Measurements from ENCODE around the gene PRDM11.

Gene PRDM11

DNA sequence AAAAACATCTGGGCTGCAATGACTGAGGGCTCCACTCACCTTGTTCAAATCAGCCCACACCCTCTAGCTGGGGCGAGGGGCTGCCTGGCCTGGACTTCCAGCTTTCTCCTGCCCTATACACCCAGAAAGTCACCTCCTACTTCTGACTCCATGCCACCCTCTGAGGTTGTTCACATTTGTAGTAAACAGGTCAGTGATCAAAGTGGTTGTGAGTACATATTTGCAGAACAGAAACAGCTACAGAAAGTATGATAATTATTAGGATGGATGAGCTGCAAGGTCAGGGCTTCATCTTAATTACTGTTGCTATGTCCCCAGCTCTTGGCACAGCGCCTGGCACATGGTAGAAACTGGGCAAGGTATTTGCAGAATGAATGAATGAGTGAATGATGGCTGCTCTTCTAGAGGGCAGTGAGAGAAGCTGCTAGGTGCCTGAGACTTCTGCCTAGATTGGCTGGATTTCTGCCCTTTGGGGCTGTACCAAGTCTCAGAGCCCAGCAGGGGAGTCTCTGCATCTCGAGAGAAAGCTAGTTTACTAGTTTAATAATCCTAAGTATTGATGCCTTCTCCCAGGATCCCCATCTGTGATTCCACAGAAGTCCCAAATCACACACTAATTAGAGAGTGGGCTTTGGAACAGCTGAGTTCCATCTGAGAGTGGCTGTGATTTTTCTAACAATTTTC lies 103.7 kb downstream of the PRDM11 start:
- Histone ChIP-seq H3K36me3 (ENCODE audit: control insufficient read depth, insufficient read depth, low read length) (no peaks in the 10 kb centered on the region), H3K9me3 (ENCODE audit: control insufficient read depth, insufficient read depth, low read length) (no peaks in the 10 kb centered on the region), H3K27ac (ENCODE audit: low read length) (no peak overlapping the region), H3K4me3 (ENCODE audit: low read length) (no peak overlapping the region), H3K27me3 (ENCODE audit: control insufficient read depth, insufficient read depth, low read length) (no peaks in the 10 kb centered on the region), H3K4me1 (ENCODE audit: control insufficient read depth, insufficient read depth, low read length) (peaks cover 3% of the 10 kb centered on the region; the same call in 1 of the 2 replicates)
- no CpG with 5 or more reads among the region's 3 CpGs for WGBS (ENCODE audit: insufficient coverage, insufficient read length)
- DNase-seq (ENCODE audit: low read depth, low spot score): no peak

DNA sequence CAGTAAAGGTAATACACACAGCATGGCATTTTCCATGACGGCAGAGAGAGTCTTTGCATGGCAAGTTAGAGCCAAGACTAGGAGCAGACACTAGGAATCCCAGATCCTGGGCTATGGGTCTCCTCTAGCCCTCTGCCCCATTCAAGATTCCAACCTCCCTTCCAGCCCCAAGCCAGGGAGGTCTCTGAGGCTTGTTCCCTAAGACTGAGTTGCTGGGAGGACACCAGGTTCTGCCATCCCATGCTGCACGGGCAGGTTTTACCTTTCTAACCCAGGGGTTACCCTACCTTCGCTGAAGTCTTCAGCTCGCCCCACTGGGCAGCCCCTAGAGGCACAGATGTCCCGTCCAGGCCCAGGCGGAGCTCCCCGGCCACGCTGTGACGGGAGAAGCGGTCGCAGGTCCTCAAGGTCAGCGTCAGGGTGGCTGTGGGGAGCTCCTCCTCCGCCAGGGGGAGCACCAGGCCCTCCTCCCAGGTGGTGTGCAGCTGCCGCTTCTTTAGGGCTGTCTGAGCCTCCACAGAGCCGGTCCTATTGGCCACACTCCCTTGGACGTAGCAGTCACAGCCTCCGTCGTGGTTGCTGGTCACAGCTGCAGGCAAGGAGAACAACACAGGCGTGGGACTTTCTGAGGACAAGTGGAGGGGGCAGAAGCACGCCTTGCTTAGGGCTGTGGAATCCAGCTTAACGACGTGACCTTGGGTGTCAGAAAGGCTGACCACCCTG lies 105.9 kb downstream of the PRDM11 start:
- DNase-seq (ENCODE audit: low read depth, low spot score): peak; percentile 73
- peaks cover 3% of the 10 kb centered on the region; the same call in 1 of the 2 replicates for H3K4me1 ChIP-seq (ENCODE audit: control insufficient read depth, insufficient read depth, low read length)

DNA sequence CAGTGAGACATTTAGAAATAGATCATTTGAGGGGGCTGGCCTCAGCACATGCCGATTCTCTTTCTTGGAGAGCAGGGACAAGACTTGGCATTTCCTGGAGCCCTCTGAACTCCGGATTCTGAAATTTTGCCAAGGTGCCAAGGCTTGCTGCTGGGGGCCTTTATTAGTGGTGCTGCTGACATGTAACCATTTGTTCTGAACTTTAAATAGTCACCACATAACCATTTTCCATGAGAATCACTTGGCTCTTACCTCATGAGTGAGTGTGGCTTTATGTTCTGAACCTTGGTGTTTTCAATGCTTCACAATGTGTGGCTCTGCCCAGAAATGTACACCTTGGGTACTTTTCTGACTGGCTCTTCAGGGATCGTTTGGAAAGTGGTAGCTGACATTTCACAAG lies 106.4 kb downstream of the PRDM11 start:
- WGBS (ENCODE audit: insufficient coverage, insufficient read length): no CpG with 5 or more reads among the region's 3 CpGs
- Histone ChIP-seq H3K9me3 (ENCODE audit: control insufficient read depth, insufficient read depth, low read length) (no peaks in the 10 kb centered on the region), H3K36me3 (ENCODE audit: control insufficient read depth, insufficient read depth, low read length) (no peaks in the 10 kb centered on the region), H3K4me1 (ENCODE audit: control insufficient read depth, insufficient read depth, low read length) (peaks cover 3% of the 10 kb centered on the region; the same call in 1 of the 2 replicates), H3K27ac (ENCODE audit: low read length) (no peak overlapping the region), H3K27me3 (ENCODE audit: control insufficient read depth, insufficient read depth, low read length) (no peaks in the 10 kb centered on the region), H3K4me3 (ENCODE audit: low read length) (no peak overlapping the region)
- DNase-seq (ENCODE audit: low read depth, low spot score): no peak

More for the DNA sequence above, 105.9 kb downstream of the PRDM11 start:
- Histone ChIP-seq H3K36me3 (ENCODE audit: control insufficient read depth, insufficient read depth, low read length) (no peaks in the 10 kb centered on the region), H3K9me3 (ENCODE audit: control insufficient read depth, insufficient read depth, low read length) (no peaks in the 10 kb centered on the region), H3K4me3 (ENCODE audit: low read length) (no peak overlapping the region), H3K27ac (ENCODE audit: low read length) (no peak overlapping the region), H3K27me3 (ENCODE audit: control insufficient read depth, insufficient read depth, low read length) (no peaks in the 10 kb centered on the region)
- WGBS (ENCODE audit: insufficient coverage, insufficient read length): no CpG with 5 or more reads among the region's 22 CpGs

DNA sequence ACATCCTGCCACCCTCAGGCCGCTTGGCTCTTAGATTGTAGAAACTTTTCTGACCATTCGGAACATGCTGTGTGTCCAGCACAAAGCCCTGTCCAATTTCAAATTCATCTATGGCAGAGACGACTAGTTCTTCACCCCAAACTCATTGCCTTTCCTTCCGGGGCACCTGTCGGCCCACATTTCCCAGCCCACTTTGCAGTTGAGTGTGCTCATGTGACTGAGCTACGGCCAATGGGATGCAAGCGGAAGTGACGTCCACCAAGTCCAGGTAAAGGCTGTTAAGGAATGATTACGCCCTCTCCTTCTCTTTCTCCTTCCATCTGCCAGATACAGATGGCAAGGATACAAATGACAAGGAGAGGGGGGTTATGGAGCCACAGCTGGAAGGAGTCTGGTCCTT lies 107.2 kb downstream of the PRDM11 start:
- Histone ChIP-seq H3K9me3 (ENCODE audit: control insufficient read depth, insufficient read depth, low read length) (no peaks in the 10 kb centered on the region), H3K4me3 (ENCODE audit: low read length) (no peak overlapping the region), H3K4me1 (ENCODE audit: control insufficient read depth, insufficient read depth, low read length) (peaks cover 3% of the 10 kb centered on the region; the same call in 1 of the 2 replicates), H3K27ac (ENCODE audit: low read length) (no peak overlapping the region), H3K27me3 (ENCODE audit: control insufficient read depth, insufficient read depth, low read length) (no peaks in the 10 kb centered on the region), H3K36me3 (ENCODE audit: control insufficient read depth, insufficient read depth, low read length) (no peaks in the 10 kb centered on the region)
- whole genome bisulfite sequencing (ENCODE audit: insufficient coverage, insufficient read length): no CpG with 5 or more reads among the region's 9 CpGs
- DNase-seq (ENCODE audit: low read depth, low spot score): no peak

DNA sequence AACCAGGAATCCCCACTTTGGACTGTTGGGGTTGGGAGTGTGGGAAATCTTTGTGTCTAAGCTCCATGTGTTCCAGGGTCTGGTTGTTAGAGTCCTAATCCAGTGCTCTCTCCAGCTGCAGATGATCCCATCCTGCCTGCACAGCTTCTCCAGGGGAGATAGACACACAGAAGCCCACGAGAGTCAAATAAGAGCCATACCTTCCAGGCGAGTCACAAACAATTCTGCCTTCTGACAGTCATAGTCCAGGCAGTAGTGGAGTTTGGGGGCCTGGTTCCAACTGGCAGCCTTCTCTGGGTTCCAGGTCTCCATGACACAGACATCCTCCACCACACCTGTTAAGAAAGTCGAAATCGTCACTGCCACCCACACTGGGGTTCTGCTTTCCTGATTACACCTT lies 107.6 kb downstream of the PRDM11 start:
- no peaks in the 10 kb centered on the region for H3K36me3 ChIP-seq (ENCODE audit: control insufficient read depth, insufficient read depth, low read length)
- WGBS (ENCODE audit: insufficient coverage, insufficient read length): no CpG with 5 or more reads among the region's 4 CpGs
- no peak overlapping the region for H3K4me3 ChIP-seq (ENCODE audit: low read length)
- no peak overlapping the region for H3K27ac ChIP-seq (ENCODE audit: low read length)
- H3K9me3 ChIP-seq (ENCODE audit: control insufficient read depth, insufficient read depth, low read length): no peaks in the 10 kb centered on the region
- no peaks in the 10 kb centered on the region for H3K27me3 ChIP-seq (ENCODE audit: control insufficient read depth, insufficient read depth, low read length)
- peaks cover 3% of the 10 kb centered on the region; the same call in 1 of the 2 replicates for H3K4me1 ChIP-seq (ENCODE audit: control insufficient read depth, insufficient read depth, low read length)
- no peak for DNase-seq (ENCODE audit: low read depth, low spot score)

DNA sequence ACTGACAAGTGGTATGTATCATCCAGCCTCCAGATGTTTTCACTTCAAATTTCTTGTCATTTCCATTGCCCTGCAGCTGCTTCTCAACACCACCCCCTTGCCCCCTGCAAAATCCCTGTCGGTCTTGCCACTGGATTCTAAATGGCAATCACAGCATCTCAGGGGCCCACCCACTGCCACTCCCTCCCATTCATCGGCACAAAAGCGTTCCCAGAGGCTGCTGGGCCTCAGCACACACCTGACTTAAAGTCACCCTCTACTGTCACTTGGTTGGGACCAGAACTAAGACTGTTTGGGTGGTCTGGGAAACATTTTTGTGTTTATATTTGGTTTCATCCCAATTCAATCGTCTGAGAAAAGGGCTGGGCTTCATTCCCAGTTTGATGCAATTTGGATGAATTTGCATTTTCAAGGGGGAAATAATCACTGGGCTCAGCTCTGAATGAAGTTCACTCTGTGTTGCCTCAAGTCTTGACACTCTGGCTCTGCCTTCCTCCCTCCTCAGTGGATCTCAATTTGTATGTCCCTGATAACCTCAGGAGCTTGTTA lies 112.6 kb downstream of the PRDM11 start:
- Histone ChIP-seq H3K27ac (ENCODE audit: low read length) (no peak overlapping the region), H3K27me3 (ENCODE audit: control insufficient read depth, insufficient read depth, low read length) (no peaks in the 10 kb centered on the region), H3K4me3 (ENCODE audit: low read length) (no peak overlapping the region), H3K4me1 (ENCODE audit: control insufficient read depth, insufficient read depth, low read length) (no peaks in the 10 kb centered on the region), H3K9me3 (ENCODE audit: control insufficient read depth, insufficient read depth, low read length) (no peaks in the 10 kb centered on the region), H3K36me3 (ENCODE audit: control insufficient read depth, insufficient read depth, low read length) (no peaks in the 10 kb centered on the region)
- DNase-seq (ENCODE audit: low read depth, low spot score): no peak
- no CpG with 5 or more reads among the region's 4 CpGs for WGBS (ENCODE audit: insufficient coverage, insufficient read length)

DNA sequence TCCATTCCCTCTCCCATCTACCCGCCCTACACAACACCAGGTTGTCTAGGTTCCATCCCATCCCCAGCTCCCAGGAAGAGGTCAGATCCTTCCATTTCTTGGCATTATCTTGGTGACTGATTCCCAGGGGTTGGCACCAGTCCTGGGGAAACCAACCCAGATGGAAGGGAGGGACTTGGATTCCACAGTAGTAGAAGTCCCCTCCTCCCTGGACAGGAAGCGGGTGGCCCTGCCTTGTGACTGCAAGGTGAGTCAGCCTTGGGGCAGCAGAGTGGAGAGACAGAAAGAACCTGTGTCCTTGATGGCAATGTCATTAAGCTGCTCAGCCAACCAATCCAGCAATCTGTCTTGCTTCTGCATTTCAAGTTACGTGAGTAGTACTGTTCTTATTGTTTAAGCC lies 113.2 kb downstream of the PRDM11 start:
- Histone ChIP-seq H3K9me3 (ENCODE audit: control insufficient read depth, insufficient read depth, low read length) (no peaks in the 10 kb centered on the region), H3K27me3 (ENCODE audit: control insufficient read depth, insufficient read depth, low read length) (no peaks in the 10 kb centered on the region), H3K36me3 (ENCODE audit: control insufficient read depth, insufficient read depth, low read length) (no peaks in the 10 kb centered on the region), H3K4me1 (ENCODE audit: control insufficient read depth, insufficient read depth, low read length) (no peaks in the 10 kb centered on the region), H3K4me3 (ENCODE audit: low read length) (no peak overlapping the region), H3K27ac (ENCODE audit: low read length) (no peak overlapping the region)
- no peak for DNase-seq (ENCODE audit: low read depth, low spot score)
- no CpG with 5 or more reads among the region's 3 CpGs for WGBS (ENCODE audit: insufficient coverage, insufficient read length)

DNA sequence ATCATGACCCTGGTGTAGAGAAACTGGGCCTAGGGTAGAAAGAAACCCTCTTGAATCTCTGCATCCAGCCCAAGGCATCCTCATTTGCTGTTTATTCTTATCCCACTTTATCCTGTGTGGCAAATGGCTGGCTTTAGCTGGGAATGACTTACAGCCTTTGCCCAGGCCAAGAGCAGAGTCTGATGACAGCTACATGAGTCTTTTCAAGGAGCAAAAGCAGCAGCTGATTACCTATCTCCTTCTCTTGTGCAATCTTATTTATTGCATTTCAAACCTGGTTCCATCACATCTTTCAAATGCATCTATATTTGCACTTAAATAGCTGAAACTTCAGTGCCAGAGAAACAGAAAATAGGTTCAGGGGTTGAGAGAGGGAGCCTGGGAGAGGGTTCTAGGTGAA lies 113.6 kb downstream of the PRDM11 start:
- Histone ChIP-seq H3K4me1 (ENCODE audit: control insufficient read depth, insufficient read depth, low read length) (no peaks in the 10 kb centered on the region), H3K27ac (ENCODE audit: low read length) (no peak overlapping the region), H3K36me3 (ENCODE audit: control insufficient read depth, insufficient read depth, low read length) (no peaks in the 10 kb centered on the region), H3K9me3 (ENCODE audit: control insufficient read depth, insufficient read depth, low read length) (no peaks in the 10 kb centered on the region), H3K27me3 (ENCODE audit: control insufficient read depth, insufficient read depth, low read length) (no peaks in the 10 kb centered on the region), H3K4me3 (ENCODE audit: low read length) (no peak overlapping the region)
- no peak for DNase-seq (ENCODE audit: low read depth, low spot score)

DNA sequence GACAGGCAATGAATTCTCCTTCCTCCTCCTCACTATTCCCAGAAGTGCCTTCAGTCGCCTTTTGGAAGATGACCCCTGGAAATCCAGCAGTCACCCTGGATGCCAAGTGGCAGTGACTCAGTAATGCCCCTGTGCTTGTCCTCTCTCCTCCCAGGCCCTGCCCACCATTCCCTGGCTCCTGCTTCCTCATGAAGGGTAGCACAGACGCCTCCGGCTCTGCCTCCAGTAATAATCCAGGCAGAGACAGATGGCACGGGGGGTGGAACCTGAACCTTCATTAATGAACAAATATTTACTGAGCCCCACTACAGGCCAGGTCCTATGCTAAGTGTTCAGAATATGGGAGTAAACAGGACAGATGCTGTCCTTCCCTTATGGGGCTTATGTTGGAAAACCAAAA lies 116.5 kb downstream of the PRDM11 start:
- Histone ChIP-seq H3K9me3 (ENCODE audit: control insufficient read depth, insufficient read depth, low read length) (no peaks in the 10 kb centered on the region), H3K4me3 (ENCODE audit: low read length) (no peak overlapping the region), H3K4me1 (ENCODE audit: control insufficient read depth, insufficient read depth, low read length) (no peaks in the 10 kb centered on the region), H3K27me3 (ENCODE audit: control insufficient read depth, insufficient read depth, low read length) (no peaks in the 10 kb centered on the region), H3K27ac (ENCODE audit: low read length) (no peak overlapping the region), H3K36me3 (ENCODE audit: control insufficient read depth, insufficient read depth, low read length) (no peaks in the 10 kb centered on the region)
- no CpG with 5 or more reads among the region's 4 CpGs for WGBS (ENCODE audit: insufficient coverage, insufficient read length)
- DNase-seq (ENCODE audit: low read depth, low spot score): no peak

DNA sequence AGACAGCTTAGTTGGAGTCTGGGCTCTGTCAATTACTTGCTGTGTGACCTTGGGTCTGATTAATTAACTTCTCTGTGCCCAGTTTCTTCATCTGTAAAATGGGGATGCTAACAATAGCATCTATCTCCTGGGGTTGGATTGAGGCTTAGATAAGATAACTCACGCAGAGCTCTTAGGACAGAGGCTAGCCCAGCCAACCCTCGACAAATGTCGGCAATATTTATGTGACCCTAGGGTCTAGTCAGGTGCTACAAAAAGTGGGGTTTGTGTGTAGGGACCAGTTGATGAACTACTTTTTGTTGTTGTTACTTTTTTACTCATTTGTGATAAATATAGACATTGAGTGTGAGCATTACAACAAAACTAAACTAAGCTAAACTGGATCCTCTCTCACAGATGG lies 117.3 kb downstream of the PRDM11 start:
- WGBS (ENCODE audit: insufficient coverage, insufficient read length): no CpG with 5 or more reads among the region's 3 CpGs
- DNase-seq (ENCODE audit: low read depth, low spot score): no peak
- Histone ChIP-seq H3K27ac (ENCODE audit: low read length) (no peak overlapping the region), H3K27me3 (ENCODE audit: control insufficient read depth, insufficient read depth, low read length) (no peaks in the 10 kb centered on the region), H3K4me3 (ENCODE audit: low read length) (no peak overlapping the region), H3K4me1 (ENCODE audit: control insufficient read depth, insufficient read depth, low read length) (no peaks in the 10 kb centered on the region), H3K9me3 (ENCODE audit: control insufficient read depth, insufficient read depth, low read length) (no peaks in the 10 kb centered on the region), H3K36me3 (ENCODE audit: control insufficient read depth, insufficient read depth, low read length) (no peaks in the 10 kb centered on the region)
